GM03348 (cell line): ENCODE results near the gene FUT3.
A peak's percentile ranks its signal among the peaks of the same experiment; 100 is the strongest.
"Not testable (repeated sequence)": the region's sequence is repeated elsewhere in the genome, so short reads cannot be mapped to it uniquely, and the experiment has no call there.

Experiments used
- DNase-seq: peaks from one replicate; pipeline ENCODE4 v3.0.0; 2012; ENCODE audit warnings: low spot score

The FUT3 gene

DNA sequence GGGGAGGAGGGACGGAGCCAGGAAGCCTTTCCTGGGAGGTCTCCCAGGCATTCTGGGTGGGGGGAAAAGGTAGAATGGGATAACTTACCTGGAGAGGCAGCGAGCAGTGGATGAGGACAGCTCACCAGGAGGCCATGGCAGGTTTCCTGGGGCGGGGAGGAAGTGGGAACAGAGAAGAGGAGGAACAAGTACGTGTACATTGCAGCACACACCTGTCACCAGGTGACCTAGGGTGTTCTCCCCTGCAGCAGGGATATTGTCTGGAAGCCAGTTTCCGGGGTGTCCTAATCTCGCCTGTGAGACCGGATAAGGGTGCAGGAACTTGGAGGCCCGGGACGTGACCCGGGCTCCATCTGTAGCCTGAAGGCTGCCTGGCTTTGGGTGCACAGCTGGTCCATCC is at the start of gene FUT3:
TSS of gene FUT3 (minus strand) at position 148 of the 400 bp plus-strand sequence.
- DNase-seq = no peak

DNA sequence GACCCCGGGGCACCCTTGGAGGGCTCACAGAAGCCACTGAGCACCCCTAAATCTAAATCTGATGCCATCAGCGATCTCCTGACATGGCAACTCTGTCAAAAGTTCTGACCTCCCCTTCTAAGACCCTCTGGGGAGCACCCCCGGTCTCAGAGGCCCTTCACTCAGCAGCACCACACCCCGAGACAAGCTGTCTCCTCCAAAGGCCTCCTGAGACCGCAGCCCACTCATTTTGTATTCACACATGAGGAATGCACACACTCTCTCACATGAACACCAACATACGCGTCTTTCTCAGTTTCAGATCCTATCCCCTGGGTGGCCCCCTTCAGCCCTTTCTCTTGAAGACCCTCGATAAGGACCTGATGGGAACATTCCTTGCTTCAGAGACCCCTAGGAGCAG is 49.7 kb upstream of the FUT3 start:
- no peak for DNase-seq

DNA sequence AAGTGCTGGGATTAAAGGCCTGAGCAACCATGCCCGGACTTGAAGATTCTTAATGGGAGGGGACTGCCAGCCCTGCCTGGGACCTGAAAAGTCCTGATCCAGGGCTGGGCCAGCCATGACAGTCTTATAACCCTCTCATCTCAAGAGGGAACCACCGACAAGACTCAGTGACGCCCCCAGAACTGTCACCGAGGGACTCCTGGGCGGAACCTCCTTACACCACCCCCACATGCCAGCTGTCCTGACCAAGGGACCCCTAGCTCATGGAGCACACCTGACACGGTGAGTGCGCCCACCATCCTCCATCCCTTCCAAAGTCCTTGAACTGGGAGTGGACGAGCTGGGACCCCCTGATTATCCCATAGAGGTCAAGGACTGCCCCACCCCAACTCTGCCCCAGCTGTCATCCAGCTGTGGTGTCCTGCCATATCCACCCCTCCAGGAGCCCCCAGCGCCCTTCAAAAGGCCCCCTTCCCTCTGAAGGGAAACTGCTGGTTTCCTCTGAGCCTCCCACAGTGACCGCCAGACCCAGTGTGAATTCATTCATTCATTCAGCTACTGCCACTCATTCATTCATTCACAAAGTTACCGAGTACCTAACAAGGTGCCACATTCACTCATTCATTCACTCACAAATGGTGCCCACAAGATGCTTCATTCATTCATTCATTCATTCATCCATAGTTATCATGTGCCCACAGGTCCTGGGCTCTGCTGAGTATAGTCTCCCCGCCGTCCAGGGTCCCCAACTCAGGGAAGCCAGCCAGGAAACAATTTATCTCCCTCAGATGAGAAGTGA is 48.7 kb upstream of the FUT3 start:
- DNase-seq = no peak

DNA sequence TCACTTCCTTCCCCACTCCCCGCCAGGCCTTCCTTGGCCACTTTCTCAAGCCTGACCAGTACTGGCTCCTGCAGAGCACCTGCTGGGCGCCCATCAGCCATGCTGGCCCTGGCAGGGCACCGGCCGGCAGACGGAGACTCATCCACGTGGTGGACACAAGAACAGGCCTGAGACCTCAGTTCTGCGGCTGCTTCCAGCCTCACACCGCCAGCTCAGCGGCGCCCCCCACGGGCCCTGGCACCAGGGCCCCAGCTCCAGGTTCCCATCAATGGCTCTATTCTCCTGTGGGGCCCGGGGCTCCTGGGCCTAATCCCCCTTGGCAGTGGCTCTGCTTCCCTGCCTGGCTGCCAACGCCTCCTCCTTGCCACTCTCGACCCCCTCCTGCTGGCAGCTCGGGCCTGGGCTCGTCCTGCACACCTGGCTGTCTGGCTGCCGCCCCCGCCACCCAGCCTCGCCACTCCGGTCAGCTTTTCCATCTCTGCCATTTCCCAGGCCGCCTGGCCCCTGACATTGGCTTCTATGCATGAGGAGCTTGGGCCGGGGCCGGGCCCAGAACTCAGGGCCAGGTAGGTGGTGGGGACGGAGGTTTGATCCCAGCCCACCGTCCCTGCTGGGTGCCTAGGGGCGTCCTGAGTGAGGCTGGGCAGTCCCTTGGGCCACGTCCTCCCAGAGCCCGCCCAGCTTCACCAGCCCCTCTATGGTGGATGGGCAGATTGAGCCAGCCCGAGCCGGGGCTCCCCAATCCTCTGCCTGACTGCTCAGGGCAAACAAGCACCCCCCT is 46.1 kb upstream of the FUT3 start:
- no peak for DNase-seq

DNA sequence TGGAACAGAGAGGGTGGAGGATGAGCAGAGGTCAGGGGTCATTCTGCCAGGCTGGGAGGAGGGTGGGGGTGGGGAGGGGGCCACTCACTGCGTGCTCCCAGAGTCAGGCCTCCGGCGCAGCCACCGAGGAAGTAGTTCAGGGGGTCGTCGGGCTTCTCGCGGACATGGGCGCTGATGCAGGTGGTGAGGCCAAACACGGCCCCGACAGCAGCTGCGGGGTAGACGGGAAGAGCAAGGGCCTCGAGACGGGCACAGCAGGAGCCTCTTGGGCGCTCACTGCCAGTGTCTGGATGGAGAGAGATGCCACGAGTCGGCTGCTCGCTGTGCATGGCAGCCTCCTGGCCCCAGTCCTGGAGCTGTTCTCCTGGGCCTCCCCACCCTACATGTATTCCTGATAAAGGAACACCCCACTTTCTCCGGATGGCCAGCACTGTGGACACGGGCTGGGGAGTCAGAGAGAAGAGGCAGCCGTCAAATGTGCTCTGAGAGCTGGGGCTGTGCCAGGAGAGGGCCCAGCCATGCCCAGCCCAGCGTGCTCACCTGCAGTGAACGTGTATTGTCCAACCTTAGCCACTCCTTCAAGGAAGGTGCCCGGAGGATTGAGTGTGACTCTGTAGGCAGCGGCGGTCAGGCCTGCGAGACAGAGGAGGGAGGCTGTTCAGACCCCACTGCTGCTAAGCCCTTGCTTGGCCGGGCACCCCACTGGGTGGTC is 45.3 kb upstream of the FUT3 start:
- no peak for DNase-seq

DNA sequence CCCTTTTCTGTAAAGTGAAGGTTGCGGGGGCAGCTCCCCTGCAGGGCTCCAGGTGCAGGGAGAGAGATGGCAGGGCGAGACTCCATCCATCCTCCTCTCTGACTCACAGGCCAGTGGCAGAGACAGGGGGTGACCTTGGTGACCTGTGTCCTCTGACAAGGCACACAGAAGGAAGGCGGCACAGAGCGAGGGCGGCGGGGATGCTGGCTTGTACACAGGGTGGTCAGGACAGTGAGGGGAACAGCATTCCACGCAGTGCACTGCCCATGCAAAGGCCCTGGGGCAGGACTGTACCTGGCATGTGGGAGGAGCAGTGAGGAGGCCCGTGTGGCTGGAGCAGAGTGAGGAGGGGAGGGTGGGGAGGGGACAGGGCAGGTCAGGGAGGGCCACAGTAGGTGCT is 44.6 kb upstream of the FUT3 start:
- no peak for DNase-seq

DNA sequence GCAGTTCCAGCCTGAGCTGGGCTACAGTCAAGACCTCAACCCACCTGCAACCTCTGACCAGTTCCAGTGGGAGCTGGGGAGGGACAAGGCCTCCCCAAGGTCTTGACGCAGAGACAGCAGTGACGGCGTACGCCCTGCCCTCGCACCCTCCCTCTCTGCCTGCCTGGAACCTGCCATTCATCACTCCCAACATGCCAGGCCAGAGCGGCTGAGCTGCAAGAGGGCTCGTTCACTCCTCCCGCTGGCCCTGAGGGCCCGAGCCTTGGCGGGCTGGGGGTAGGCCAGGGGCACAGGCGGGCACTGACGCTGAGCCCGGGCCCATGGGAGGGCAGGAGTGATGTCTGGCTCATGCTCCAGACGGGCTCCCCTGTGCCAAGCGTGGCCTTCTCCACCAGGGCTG is 44.2 kb upstream of the FUT3 start:
- no peak for DNase-seq

DNA sequence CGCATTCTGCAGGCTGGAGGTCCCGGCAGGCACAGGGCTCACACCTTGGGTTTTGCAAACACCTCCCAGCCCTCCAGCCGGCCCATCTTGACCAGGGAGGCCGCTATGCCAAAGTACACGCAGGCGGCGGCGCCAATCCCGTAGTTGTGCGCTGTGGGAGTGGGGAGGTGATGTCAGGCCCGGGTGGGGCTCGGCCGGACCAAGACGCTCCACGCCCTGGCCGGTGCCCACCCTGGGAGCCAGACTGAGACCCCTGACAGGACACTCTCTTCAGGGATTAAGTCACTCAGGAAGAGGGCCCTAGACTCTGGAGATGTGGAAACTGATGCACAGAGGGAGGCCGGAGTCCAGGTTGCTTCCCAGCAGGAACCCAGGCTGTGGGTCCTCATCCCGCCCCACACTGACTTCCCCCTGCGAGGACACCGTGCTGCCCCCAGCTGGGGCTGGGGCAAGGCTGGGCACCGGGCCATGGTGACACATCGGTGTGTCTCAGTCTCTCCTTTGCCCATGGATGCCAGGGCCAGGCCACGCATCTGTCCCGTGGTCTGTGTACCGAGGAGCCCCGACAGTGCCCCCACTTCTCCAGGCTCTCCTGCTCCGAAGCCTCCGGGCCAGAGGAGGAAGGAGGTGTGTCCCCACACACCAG is 43.6 kb upstream of the FUT3 start:
- no peak for DNase-seq

DNA sequence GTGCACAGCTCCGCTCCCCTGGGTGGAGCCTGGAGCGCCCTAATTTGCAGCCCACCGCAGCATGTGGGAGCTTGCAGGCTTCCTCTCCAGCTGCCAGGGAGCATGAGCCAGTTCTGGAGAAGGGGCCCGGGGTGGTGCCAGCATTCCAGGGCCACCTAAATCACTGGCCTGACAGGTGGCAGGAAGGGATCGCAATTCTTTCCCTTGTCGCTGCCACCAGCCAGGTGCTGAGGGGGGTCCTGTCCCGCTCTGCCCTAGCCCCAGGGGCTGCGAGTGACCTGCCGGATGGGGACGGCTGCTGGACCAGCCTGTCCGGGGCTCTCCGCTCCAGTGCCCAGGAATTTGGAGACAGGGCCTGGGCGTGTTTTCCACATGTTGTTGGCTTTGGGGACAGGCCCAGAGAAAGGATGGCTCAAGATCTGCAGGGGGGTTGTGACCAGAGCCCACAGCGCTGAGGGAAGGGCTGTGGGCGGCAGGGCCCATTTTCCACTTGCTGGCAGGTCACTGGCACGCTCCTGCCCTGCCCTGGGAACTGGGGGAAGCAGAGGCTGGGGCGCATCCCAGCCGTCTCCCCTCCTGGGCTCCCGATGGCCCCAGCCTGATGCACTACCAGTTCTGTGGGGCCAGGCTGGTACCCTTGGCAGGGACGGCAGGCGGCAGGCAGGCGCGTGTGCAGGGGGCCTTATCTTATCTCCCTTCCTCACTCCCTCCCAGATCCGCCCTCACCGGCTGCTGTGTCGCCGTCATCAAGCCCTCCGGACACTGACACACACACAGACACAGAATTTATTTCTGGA is 42.9 kb upstream of the FUT3 start:
- no peak for DNase-seq

DNA sequence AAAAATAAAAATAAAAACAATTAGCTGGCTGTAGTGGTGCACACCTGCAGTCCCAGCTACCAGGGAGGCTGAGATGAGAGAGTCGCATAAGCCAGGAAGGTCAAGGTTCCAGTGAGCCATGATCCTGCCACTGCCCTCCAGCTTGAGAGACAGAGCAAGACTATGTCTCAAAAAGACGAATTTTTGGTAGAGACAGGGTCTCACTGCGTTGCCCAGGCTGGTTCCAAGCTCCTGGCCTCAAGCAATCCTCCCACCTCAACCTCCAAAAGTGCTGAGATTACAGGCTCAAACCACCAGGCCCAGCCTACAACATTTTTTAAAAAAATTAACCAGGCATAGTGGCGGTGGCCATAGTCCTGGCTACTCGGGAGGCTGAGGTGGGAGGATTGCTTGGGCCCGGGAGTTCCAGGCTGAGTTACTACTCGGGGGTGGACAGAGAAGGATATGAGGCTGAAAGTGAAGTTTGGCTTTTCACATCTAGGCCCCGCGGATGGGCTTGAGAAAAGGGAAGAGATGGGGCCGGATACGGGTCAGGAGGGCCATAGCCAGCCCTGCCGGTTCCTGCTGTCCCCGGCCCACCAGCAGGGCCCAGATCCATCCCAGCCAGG is 42.2 kb upstream of the FUT3 start:
- DNase-seq = no peak

DNA sequence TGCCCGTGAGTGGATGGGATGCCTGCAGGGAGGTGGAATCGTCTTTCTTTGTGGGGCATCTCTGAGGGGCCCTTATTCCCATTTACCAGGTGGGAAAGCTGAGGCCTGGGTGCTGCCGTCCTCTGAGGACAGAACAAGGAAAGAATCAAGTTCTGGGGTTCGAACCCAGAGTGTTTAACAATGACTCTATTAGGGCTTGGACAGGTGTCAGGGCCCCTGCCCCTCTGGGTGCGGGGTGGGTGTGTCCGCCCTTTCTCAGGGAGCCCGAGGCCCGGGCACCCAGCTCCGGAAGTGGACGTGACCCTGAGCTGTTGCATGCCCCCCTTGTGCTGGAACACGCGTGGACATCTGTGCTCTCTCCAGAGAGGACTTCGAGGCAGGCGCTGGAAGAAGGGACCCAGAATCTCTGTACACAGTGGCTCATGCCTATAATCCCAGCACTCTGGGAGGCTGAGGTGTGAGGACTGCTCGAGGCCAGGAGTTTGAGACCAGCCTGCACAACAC is 41.6 kb upstream of the FUT3 start:
- no peak for DNase-seq

DNA sequence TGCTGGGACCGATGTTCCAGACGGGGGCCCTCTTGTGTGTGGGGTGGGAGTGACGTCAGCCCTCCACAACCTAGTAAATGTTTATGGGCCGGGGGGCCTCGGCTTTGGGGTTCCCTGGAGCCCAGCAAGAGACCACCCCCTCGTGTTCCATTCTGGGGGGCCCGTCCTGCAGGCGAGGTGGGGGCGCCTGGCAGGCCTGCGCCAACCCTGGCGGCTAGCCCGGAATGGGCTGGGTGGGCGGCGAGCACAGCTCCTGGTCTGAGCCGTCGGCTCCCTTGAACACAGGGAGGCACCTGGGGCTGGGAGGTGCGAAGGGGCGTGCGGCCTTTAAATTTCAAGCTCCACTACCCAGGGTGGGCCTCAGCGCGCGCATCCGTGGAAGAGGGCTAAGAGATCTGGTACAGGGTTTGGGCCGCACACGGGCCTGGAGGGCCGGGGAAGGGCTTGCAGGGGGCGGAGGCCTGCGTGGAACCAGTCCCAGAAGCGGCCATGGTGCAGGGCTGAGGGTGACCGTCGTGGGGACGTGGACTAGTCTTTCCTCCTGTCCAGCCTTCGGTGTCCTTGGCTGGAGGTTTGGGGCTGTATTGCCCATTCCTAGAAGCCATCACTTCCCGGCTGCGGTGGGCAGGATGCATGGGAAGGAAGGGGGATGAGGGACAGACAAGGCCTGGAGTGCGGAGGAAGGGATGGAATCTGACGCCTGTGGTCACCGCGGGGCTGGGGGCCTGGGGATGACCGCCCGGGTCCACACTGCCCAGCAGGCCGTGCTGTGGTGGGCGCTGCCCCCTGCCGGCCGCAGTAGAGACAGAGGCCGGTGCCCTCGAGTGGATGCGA is 40.9 kb upstream of the FUT3 start:
- peak; percentile 79 for DNase-seq

DNA sequence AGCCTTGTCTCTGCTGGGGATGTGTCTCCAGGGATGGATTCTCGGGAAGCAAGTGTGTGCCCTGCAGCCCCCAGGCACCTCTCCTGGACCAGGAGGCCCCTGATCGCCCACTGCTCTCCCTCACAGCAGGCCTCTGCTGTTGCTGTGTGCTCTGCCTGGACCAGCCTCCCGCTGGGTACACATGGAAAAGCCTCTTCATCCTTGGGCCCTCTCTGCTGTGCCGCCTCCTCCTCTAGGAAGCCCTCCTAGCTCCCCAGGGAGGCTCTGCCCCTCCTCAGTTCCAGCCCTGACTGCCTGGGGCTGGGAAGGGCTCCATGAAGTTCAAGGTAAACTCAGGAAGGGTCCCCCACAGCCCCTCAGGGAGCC is 40.3 kb upstream of the FUT3 start:
- DNase-seq = no peak

DNA sequence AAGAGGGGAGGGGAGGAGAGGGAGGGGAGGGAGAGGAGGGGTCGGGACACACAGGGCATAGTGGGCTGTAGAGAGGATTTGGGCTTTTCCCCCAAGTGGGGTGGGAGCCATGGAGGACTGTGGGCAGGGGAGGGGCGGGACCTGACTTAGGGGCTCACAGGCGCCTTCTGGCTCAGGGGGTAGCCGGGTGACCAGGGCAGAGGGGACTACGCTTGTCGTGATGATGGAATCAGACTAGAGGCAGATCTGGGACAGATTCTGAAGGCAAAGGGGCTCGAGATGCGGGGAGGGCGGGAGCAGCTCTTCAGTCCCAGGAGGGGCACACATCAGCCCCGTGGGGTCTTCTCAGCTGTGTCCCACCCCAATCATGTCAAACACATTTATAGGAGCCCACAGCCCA is 38.9 kb upstream of the FUT3 start:
- no peak for DNase-seq

DNA sequence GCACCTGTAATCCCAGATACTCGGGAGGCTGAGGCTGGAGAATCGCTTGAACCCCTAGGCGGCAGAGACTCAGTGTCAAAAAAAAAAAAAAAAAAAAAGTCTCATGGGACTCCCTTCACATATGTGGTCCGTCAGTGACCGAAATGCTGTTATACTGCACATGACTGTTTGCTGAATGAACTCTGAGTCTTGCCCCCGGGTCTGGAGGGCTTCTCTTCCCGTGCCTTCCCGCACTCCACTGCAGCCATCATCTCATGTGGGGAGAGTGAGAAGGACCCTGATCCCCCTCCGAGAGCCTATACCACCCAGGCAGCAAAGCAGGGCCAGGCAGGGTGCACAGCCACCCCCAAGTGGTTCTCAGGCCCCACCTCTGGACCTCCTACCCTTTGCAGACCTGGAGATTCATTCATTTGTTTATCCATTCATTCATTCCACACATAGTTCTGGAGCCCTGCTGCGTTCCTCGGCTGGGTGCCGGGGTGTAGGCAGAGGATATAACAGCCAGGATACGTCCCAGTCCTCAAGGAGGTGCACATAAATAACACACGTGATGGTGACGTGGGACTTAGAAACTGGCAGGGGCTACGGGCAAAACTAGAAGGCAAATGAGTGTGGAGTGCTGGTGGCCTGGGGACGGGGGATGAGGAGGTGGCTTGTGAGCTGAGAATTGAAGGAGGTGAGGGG is 38.2 kb upstream of the FUT3 start:
- peak; percentile 57 for DNase-seq

DNA sequence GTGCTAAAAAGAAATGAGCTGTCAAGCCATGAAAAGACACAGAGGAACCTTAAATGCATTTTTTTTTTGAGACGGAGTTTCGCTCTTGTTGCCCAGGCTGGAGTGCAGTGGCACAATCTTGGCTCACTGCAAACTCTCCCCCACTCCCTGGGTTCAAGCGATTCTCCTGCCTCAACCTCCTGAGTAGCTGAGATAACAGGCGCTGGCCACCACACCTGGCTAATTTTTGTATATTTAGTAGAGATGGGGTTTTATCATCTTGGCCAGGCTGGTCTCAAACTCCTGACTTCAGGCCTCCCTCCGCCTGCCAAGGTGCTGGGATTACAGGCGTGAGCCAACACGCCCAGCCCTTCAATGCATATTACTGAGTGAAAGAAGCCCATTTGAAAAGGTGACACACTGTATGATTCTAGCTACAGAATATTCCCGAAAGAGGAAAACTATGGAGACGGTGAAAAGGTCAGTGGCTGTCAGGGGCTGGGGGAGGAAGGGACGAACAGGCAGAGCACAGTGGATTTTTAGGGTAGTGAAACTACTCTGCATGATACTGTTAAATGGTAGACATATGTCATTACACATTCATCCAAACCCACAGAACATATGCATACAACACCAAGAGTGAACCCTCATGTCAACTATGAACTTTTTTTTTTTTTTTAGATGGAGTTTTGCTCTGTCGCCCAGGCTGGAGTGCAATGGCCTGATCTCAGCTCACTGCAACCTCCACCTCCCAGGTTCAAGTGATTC is 33.0 kb upstream of the FUT3 start:
- not testable (repeated sequence) for DNase-seq

DNA sequence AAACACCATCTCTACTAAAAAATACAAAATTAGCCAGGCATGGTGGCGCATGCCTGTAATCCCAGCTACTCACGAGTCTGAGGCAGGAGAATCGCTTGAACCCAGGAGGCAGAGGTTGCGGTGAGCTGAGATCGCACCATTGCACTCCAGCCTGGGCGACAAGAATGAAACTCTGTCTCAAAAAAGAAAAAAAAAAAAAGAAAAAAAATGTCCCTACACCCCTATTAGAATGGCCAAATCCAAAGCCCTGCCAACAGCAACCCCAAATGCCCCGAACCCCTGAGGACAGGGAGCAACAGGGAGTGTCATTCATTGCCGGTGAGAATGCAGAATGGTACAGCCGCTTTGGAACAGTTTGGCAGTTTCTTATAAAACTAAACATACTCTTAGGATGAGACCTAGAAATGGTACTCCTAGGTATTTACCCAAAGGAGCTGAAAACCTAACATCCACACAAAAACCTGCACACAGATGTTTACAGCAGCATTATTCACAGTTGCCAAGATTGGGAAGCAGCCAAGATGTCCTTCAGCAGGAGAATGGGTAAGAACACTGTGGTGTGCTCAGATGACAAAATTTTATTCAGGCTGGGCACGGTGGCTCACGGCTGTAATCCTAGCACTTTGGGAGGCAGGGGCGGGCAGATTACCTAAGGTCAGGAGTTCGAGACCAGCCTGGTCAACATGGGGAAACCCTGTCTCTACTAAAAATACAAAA is 32.1 kb upstream of the FUT3 start:
- DNase-seq = not testable (repeated sequence)

DNA sequence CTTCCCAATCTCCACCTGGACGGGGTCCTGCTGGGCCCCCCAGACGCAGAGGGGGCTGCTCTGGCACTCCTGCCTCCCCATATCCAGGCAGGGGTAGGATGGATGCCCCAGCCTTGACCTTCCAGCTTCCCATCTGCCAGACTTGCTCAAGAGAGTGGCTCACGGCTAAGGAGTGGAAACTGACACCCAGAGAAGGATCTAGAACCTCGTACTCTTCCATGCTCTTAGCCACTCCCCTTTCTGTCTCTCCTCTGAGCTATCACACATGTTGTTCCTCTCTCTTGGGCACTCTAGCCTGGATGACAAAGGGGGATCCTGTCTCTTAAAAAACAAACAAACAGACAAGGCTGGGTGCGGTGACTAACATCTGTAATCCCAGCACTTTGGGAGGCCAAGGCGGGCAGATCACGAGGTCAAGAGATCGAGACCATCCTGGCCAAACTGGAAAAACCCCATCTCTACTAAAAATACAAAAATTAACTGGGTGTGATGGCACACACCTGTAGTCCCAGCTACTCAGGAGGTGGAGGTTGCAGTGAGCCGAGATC is 31.2 kb upstream of the FUT3 start:
- DNase-seq = no peak
